Measurements from ENCODE around the gene SRSF12. TPM values are rescaled to one million over a fixed set of nuclear protein-coding genes. Genes with fewer than 3 reads are reported as not detected.

The SRSF12 gene
- total RNA-seq, 4 donors from 2014 or later = 0.74 to 1.4 (median 1.1) TPM

GRCh38 chr6:89081129-89081422, 36.8 kb downstream of the SRSF12 start:
- Histone ChIP-seq H3K36me3 (peaks cover 0 to 24% of the 10 kb centered on the region in 2 donors), H3K4me3 (peak overlapping the region; percentile 85 to 96), H3K9me3 (no peaks in the 10 kb centered on the region), H3K27me3 (no peaks in the 10 kb centered on the region), H3K27ac (peak overlapping the region; percentile 99 to 100 (median 100)), H3K4me1 (peaks cover 3 to 43% (median 24%) of the 10 kb centered on the region in 3 donors)
- WGBS, 2 donors (ENCODE audit: low coverage in 1 of 2) = no CpG with 5 or more reads among the region's 36 CpGs
- ATAC-seq = no peak
- TF ChIP-seq POLR2A (IDR thresholded peaks at IDR 0.05) (no peak), EP300 (IDR thresholded peaks at IDR 0.05) (no peak), CTCF (IDR thresholded peaks at IDR 0.05) (no peak), POLR2AphosphoS5 (IDR thresholded peaks at IDR 0.05) (no peak)

- ATAC-seq = peak; percentile 88
- H3K36me3 ChIP-seq = peaks cover 0 to 19% of the 10 kb centered on the region in 2 donors
- peak within 1 kb of the TSS; percentile 99 to 100 (median 100) for H3K27ac ChIP-seq
- H3K4me3 ChIP-seq = peak within 1 kb of the TSS; percentile 85 to 96
- 0 to 1% methylated on average over 1 to 32 of the region's 63 CpGs for WGBS, 2 donors (ENCODE audit: low coverage in 1 of 2)
- TF ChIP-seq POLR2AphosphoS5 (IDR thresholded peaks at IDR 0.05) (peak; percentile 100), EP300 (IDR thresholded peaks at IDR 0.05) (no peak), CTCF (IDR thresholded peaks at IDR 0.05) (no peak), POLR2A (IDR thresholded peaks at IDR 0.05) (peak; percentile 100)
- no peaks in the 10 kb centered on the region for H3K27me3 ChIP-seq
- H3K9me3 ChIP-seq = no peaks in the 10 kb centered on the region
- peaks cover 3 to 37% (median 24%) of the 10 kb centered on the region in 3 donors for H3K4me1 ChIP-seq
Measured at GRCh38 chr6:89080281-89081128, 37.4 kb downstream of the SRSF12 start, which contains the start of gene PNRC1. PNRC1 (plus strand) TSS chr6:89080751; CDS start chr6:89080895, 144 bp downstream.

GRCh38 chr6:89079511-89080234, 38.2 kb downstream of the SRSF12 start:
- Histone ChIP-seq H3K4me1 (peaks cover 3 to 29% (median 19%) of the 10 kb centered on the region in 3 donors), H3K4me3 (peak overlapping the region; percentile 85 to 96), H3K9me3 (no peaks in the 10 kb centered on the region), H3K27me3 (no peaks in the 10 kb centered on the region), H3K36me3 (peaks cover 0 to 10% of the 10 kb centered on the region in 2 donors), H3K27ac (peak overlapping the region; percentile 85 to 100 (median 100))
- no peak for ATAC-seq
- WGBS, 2 donors (ENCODE audit: low coverage in 1 of 2) = 0% methylated on average over 19 to 20 of the region's 20 CpGs
- TF ChIP-seq EP300 (IDR thresholded peaks at IDR 0.05) (no peak), POLR2A (IDR thresholded peaks at IDR 0.05) (peak; percentile 48 to 51), CTCF (IDR thresholded peaks at IDR 0.05) (no peak), POLR2AphosphoS5 (IDR thresholded peaks at IDR 0.05) (peak; percentile 77)

- peak overlapping the region in 1 of 4 donors; percentile 58 for H3K27ac ChIP-seq
- ATAC-seq = no peak
- H3K27me3 ChIP-seq = no peaks in the 10 kb centered on the region
- no peaks in the 10 kb centered on the region for H3K36me3 ChIP-seq
- 92 to 94% methylated on average over 2 of the region's 2 CpGs for WGBS, 2 donors (ENCODE audit: low coverage in 1 of 2)
- TF ChIP-seq EP300 (IDR thresholded peaks at IDR 0.05) (no peak), CTCF (IDR thresholded peaks at IDR 0.05) (no peak), POLR2AphosphoS5 (IDR thresholded peaks at IDR 0.05) (no peak)
- no peaks in the 10 kb centered on the region for H3K9me3 ChIP-seq
- H3K4me1 ChIP-seq = peaks cover 0 to 17% (median 6%) of the 10 kb centered on the region in 3 donors
- H3K4me3 ChIP-seq = no peak overlapping the region
Measured at GRCh38 chr6:89073840-89074239, 44.0 kb downstream of the SRSF12 start.
